Measurements from ENCODE around the gene KLHL25.

Gene KLHL25

DNA sequence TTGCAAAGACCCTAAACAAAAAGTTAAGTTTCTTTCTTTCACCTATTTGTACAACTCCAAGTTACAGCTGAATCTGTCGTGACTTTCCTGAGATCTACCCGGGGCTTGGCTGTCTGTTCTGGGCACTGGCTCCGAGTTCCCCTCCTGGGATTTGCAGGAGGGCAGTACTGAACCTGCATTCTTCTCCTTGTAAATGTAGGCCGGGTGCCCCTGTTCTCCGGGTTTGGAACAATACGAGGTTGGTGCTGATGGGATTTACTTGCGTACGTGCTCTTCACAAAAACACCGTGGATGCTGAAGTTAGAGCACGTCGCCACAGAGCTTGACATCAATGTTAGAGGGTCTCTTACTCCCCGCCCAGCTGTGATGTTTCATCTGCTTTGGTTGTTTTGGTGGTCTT lies 48.1 kb downstream of the KLHL25 start:
- DNase-seq = no peak

DNA sequence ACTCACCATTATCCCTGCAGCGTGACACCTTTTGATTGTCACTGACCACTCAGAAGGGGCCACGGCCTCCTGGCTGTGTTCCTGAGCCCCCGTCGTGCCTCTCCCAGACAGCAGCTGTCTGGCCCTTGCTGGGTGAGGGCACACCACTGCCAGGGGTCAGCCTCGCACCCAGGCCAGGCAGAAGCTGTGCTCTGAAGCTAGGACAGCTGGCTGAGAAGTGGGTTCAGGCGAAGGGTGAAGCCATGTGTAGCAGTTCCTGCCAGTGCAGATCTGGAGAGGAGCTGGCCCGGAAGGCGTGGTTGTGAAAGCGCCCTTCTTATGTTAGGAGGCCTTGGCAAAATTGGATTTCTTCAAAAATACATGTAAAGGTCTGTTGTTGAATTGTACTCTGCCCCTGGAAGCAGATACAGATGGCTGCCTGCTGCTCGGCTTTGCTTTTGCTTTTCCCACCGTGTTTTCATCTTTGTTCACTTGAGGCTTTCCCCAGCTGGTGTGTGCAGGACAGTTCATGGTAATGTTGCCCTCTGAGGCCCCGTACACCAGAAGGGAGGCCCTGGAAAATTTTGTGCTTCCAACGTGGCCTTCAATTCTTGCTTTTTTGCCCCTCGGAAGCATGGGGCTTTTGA lies 49.1 kb downstream of the KLHL25 start:
- DNase-seq = no peak

DNA sequence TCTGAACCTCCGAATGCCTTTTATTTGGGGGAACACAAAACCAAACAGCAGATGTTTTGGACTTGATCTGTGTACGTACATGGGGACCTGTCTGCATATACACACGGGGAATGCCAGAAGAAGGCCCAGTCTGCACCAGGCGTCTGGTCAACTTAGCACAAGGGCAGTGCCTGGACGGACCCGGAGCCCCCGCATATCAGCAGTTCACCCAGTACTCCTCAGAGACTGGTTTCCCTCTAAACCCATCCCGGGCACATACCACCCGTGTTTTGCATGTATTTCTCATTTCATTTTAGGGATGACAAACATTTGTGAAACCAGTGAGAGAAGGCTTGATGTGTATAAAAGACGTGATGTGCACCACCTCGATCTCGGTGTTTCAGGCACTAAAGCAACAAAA lies 49.7 kb downstream of the KLHL25 start:
- DNase-seq = no peak

DNA sequence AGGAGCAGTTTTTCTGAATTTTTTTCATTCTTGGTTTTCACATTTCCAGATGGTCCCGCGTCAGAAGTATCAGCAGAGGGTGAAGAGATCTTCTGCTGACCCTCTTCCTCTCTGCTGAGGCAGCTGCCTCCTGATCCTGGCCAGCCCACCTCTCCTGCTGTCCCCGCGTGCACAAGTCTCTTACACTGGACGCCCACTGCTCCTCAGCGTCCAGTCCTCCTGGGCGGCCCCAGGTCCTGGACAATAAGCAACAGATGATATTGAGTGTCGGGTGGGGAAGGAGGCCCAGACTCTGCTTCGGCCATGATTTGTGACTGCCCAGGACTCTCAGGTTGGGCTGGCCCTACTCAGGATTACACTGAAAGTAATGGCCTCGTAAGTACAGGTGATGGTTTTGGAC lies 50.1 kb downstream of the KLHL25 start:
- no peak for DNase-seq

DNA sequence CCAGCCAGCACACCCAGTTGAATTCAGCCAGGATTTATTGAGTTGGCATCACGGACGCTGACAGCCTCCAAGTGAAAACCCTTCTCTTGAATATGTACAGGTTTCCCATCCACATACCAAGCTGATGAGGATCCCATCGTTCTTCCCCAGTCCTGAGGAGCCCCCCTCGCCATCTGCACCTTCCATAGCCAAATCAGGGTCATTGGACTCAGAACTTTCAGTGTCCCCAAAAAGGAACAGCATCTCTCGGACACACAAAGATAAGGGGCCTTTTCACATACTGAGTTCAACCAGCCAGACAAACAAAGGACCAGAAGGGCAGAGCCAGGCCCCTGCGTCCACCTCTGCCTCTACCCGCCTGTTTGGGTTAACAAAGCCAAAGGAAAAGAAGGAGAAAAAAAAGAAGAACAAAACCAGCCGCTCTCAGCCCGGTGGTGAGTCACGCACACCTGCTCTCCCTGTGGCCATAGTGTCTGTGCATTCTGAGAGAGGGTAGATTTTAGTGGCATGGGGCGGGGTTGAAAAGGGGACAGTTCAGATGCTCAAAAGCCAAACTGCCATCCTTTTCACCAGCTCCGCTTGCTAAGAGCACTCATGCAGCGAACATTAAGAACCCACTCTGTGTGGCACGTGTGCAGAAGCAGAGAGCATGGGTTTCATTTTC lies 51.2 kb downstream of the KLHL25 start:
- DNase-seq = no peak

DNA sequence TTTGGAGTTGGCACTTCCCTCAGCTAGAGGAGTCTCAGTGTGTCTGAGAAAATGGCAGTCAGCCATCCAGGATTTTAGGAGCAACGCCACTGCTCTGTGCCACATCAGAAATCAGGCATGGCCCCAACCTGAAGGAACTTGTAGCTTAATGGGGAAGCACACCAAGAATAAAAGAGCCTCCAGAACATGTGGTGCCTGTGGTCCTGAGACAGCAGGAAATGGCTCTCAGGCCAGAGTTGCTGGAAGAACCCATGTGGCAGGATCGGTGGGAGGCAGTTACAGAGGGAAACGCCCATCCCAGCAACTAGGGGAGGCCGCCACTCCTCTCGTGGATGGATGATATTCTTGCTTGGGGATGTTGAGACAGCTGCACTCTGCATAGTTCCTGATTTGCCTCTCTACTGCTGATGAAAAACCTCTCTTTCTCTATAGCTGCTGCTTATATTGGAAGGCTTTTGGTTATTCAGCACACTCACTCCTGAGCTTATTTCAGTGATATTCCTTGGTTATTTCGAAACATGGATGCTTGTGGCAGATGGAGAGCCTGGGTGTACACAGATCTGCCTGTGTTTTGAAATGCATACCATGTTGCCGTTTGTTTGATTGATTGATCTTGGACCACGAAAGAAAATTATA lies 52.4 kb downstream of the KLHL25 start:
- DNase-seq = no peak

DNA sequence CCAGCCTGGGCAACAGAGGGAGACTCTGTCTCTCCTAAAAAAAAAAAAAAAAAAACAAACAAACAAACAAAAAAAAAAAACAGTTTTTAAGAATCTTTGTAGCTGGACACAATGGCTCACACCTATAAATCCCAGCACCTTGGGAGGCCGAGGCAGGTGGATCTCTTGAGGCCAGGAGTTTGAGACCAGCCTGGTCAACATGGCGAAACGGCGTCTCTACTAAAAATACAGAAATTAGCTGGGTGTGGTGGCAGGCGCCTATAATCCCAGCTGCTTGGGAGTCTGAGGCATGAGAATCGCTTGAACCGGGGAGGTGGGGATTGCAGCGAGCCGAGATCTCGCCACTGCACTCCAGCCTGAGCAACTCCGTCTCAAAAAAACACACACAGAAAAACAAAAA lies 53.1 kb downstream of the KLHL25 start:
- no peak for DNase-seq

DNA sequence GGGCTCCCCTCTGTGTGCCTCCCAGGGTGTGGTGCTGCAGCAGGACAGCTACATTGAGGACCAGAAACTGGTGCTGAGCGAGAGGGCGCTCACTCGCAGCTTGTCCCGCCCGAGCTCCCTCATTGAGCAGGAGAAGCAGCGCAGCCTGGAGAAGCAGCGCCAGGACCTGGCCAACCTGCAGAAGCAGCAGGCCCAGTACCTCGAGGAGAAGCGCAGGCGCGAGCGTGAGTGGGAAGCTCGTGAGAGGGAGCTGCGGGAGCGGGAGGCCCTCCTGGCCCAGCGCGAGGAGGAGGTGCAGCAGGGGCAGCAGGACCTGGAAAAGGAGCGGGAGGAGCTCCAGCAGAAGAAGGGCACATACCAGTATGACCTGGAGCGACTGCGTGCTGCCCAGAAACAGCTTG lies 53.7 kb downstream of the KLHL25 start:
- DNase-seq = no peak

DNA sequence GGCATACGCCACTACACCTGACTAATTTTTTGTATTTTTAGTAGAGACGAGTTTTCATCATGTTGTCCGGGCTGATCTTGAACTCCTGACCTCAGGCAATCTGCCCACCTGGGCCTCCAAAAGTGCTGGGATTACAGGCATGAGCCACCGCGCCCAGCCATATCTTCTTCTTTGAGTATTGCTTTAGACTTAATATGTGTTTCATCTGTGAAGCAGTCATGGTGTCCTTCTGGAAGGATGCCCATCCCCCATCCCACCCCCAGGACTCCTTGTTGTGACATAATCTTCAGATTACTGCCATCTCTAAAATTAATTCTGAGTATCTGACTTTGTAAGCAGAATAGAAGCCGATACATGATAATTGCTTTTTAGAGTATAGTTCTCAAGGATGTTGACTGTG lies 57.7 kb downstream of the KLHL25 start:
- no peak for DNase-seq

DNA sequence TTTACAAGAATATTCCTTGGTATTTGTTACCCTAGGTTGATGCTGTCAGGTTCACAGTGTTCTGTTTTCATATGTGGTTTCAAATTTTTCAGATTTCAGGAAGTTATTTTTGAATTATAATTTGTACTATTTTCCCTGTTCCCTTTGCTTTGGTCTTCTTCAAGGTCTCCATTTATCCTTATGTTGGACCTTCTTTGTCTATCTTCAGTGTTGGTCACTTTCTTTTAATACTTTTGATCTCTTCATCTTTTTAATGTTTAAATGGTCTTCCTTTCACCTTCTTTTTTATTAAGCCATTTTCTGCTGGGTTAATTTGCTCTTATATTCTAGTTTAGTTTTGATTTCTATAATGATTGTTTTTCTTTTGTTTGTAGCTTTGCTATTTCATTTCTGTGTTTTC lies 61.3 kb downstream of the KLHL25 start:
- no peak for DNase-seq

DNA sequence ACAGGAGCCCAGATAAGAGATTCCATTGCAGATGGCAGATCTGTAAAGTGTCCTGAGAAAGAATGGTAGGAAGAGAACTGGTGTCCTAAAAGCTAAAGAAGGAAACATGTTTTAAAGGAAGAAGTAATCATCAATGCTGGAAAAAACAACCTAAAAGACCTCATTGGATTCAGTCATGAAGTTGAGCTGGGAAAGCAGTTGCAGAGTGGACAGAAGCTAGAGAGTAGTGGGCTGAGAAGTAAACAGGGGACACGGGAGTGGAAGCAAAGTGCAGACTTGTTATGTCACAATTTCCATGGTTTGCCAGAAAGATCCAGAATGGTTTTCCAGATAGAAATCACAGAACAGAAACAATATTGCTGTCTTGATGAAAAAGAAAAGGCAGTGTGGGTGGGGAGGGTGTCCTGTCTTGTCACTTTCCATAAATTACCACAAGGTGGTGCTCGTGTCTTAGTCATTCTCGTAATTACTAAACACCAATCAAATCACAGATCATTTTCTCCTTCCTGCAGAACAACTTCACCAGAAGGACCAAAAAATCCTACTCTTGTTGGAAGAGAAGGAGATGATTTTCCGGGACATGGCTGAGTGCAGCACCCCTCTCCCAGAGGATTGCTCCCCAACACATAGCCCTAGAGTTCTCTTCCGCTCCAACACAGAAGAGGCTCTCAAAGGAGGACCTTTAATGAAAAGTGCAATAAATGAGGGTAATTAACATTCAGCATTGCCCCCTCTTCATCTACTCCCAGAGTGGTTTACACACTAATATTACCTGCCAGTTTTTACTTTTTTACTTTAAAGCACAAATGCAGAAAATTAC lies 64.5 kb downstream of the KLHL25 start:
- DNase-seq = peak; percentile 53

DNA sequence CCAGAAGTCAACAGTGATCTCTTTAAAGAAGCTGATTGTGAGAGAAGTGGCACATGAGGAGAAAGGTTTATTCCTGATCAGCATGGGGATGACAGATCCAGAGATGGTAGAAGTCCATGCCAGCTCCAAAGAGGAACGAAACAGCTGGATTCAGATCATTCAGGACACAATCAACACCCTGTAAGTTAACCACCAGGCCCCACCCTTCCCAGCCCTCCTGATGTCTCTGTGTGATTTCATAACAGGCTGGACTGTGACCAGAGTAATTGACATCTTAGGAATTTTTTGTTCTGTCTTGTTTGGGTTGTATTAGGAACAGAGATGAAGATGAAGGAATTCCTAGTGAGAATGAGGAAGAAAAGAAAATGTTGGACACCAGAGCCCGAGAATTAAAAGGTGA lies 67.7 kb downstream of the KLHL25 start:
- no peak for DNase-seq

DNA sequence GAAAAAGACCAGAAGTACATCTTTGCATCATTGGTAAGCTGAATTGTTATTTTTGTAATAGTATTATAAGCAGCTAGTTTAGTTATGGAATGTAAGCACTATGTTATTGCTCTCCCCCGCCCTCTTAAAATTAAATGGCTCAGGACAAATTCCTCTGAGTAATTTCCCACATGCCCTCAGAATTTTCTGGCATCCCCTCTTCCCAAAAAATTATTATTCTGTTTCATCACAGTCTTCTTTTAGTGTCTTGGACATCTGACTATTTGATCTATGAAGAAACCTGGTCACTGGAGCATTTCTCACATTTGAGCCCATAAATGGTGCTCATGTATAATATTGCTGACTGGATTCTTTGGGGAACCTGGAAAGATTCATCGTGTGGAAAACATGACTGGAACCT lies 68.3 kb downstream of the KLHL25 start:
- no peak for DNase-seq

DNA sequence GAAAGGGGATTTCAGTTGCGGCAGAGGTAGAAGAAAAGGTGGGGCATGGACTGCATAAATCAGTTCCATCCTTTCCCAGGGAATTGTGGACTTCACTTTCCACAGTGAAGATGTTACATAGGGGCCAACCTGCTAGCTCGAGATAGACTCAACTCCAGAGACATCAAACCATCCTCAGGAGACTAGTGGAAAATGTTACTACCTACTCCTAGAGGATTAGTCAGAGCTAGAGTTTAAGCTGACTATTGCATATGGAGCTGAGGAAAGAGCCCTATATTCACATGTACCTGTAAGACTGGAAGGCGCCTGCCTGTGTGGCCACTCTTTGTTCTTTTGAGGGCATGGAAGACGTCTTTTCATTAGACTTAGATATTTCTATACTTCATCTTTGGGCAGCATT lies 69.2 kb downstream of the KLHL25 start:
- no peak for DNase-seq

DNA sequence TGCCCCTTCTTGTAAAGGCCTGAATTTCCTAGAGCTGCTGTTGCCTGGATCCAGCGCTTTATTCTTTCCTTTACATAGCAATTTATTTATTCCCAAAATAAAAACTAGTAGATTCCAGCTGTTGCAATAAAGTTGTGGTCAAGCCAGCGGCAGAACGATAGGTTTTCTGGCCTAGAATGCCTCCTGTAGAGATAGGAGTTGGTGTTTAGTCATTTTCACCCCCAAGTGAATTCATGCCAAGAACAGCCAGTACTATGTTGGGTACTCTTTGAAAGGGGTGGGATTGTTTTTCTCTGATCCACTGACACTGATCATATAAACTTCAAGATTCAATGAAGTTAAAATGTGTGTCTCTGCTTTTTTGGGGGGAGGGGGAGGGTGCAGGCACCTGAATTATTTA lies 69.7 kb downstream of the KLHL25 start:
- no peak for DNase-seq

DNA sequence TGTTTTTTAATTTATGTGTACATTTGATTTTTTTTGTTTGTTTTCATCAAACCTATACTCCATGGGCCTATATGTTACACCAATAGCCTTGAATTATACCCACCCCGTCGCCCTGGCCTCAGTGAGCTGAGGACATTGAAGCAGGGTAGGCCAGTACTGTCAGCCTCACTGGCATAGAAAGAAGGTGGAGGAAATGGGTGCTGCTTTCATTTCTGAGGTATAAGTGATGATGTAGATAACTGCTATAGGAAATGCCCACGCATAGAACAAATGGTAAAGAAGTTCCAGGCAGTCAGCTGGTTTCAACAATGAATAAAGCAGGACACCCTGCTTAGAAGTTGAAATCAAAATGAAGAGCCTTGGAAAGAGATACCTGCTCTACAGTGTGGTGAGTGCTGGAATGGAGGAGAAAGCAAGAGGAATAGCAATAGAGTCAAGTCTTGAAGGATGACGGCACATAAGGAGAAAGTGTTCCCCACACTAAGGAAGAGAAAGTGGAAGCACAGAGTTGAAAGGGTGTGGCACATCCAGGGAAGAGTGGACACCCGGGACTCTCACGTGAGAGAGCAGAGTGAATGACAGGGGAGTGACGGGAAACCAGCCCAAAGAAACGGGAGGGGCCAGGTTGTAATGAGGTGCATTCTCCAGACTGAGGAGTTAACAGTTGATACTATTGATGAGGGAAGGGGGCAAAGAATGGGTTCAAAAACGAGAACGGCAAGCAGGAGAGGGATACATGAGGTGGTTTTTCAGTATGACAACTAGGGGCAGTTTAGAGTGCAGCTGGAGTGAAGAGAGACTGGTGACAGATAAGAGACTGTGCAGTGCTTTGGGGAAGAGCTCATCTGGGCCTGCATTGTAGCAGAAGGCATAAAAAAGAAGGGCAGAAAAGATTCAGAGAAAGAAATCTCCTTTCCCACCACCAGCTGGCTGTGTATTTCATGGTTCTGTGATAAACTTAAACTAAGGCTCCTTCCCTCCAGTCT lies 70.5 kb downstream of the KLHL25 start:
- DNase-seq = no peak

DNA sequence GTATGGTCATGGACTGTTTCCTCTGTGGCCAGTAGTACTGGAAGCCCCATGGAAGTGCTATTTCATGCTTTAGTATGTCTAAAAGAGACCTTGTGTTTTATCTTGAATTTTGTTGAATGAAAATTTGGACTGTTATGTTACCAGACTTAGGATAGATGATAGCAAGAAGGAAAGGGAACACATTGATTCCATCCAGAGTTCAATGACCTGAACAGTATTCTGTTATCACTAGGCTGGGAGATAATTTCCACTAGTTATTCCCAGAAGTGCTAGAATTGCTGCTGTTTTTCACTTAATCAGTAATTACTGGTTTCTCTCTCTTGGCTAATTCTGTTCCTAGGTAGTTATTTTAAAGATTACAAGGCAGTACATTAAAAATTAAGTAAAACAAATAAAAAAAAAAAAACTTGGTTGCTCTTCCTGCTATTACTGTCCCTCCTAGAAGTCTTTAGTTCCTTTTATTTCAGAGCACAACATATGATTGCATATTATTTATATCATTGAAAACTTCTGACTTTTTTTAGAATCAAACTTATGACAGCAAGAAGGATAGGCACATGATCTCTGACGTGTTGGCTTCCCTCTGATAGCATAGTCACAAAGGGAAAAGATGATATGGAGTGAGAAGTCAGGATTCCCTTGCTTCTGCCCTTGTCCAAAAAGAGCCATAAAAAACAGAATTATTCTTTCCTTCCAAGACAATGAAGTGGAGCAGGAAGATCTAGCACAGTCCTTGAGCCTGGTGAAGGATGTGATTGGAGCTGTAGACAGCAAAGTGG lies 72.2 kb downstream of the KLHL25 start:
- DNase-seq = no peak

DNA sequence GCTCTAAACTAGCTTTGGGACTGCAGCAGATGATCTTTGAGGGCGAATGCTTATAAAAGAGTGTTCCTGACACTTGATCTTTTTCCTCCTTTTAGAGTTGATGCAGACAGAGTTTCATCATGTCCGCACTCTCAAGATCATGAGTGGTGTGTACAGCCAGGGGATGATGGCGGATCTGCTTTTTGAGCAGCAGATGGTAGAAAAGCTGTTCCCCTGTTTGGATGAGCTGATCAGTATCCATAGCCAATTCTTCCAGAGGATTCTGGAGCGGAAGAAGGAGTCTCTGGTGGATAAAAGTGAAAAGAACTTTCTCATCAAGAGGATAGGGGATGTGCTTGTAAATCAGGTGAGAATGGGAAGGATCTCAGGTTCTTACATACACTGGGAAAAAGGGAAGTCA lies 75.7 kb downstream of the KLHL25 start:
- no peak for DNase-seq

DNA sequence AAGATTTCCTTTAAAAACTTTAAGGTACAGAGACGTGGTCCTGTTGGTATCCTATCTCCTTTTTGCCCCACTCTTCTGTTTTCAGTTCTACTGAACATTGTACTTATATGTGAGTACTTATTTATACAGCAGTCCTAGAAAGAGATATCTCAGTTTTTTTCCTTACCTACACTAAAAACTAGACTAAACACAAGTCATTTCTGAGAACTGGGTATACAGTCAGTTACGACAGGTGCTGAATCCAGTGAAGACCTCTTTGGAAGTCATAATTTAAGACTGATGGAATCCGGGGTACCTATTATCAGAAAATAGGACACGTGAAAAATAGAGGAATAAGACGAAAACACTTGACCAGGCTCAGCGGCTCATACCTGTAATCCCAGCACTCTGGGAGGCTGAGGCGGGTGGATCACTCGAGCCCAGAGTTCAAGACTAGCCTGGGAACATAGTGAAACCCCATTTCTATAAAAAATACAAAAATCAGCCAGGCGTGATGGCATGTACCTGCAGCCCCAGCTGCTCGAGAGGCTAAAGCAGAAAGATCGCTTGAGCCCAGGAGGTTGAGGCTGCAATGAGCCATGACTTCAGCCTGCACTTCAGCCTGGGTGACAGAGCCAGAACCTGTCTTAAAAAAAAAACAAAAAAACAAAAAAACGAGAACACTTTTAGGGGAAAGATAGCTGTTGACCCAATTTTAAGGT lies 76.3 kb downstream of the KLHL25 start:
- no peak for DNase-seq

DNA sequence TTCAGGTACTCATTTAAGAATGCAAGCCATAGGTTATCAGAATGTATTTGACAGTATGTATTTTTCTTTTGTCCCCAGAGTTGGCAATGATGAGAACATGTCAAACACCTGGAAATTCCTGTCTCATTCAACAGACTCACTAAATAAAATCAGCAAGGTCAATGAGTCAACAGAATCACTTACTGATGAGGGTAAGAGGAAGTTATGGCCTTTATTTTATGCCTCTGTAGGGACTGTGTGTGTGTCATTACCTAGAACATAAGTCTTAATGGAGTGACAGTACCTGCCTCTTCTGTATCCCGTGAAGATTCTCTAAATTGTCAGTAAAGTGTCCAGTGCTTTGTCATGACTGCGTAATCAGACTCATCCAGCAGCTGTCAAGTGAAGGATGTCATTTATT lies 77.5 kb downstream of the KLHL25 start:
- no peak for DNase-seq

DNA sequence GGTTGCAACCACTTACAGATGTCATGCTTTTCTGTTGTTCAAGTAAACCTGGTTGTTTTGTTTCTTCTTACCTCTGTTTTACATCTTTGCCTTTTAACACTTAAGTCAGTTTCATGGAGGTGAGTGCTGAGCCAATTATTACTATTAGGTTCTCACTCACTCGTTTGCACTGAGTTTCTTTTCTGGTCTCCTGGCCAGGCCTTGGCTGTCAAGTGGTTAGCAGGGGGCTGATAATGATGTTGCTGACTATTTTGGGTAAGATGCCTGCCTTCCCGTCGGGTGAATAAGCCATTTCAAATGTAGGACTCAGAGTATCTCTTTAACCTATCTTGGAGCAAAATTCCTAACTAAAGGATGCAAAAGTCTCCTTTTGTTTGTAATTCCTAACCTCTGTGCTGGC lies 78.5 kb downstream of the KLHL25 start:
- DNase-seq = no peak

Data from NCI-H1105 treated with DMSO at 0.1 percent for 48 hours (cell line).